HCT116 (cell line): ENCODE data around the gene SH3BP4.

Experiments used
- ATF3 ChIP-seq: IDR thresholded peaks from 2 replicates; pipeline ENCODE4 v1.6.1; 2012
- CTCF ChIP-seq, 3 experiments: fragments of 200-600 bp in 1 of 3; sonication (generic) in 1 of 3; IDR thresholded peaks in 2 of 3; conservative IDR thresholded peaks in 1 of 3; 2 replicates each; pipeline ENCODE4 v1.5.1; 2012 to 2017; ENCODE audit warnings: low read depth in 2 of 3, low read length in 2 of 3, antibody characterized with exemption in 1 of 3, borderline replicate concordance in 1 of 3, control low read depth in 1 of 3, mild to moderate bottlenecking in 1 of 3, mixed read lengths in 1 of 3, mixed run types in 1 of 3, moderate library complexity in 1 of 3; ENCODE audit not compliant: insufficient read depth in 1 of 3
- EZH2 ChIP-seq: fragments of 200-600 bp; sonication (generic); IDR thresholded peaks from 2 replicates; pipeline ENCODE4 v1.6.1; 2017; ENCODE audit warnings: antibody characterized with exemption, mixed run types
- EZH2phosphoT487 ChIP-seq: fragments of 200-600 bp; IDR thresholded peaks from 2 replicates; pipeline ENCODE4 v1.6.1; 2018; ENCODE audit warnings: antibody characterized with exemption, borderline replicate concordance
- MAX ChIP-seq: IDR thresholded peaks from 2 replicates; pipeline ENCODE4 v1.6.1; 2012
- POLR2A ChIP-seq: IDR thresholded peaks from 2 replicates; pipeline ENCODE4 v1.7.0; 2011; ENCODE audit warnings: borderline replicate concordance; ENCODE audit not compliant: insufficient read depth, insufficient read length; ENCODE audit errors: extremely low read depth
- POLR2AphosphoS5 ChIP-seq: IDR thresholded peaks from 2 replicates; pipeline ENCODE4 v1.6.1; 2011; ENCODE audit warnings: mild to moderate bottlenecking, low read depth, low read length, moderate library complexity
- RAD21 ChIP-seq: IDR thresholded peaks from 2 replicates; pipeline ENCODE4 v1.6.1; 2012; ENCODE audit warnings: low read depth, mild to moderate bottlenecking
- REST ChIP-seq: IDR thresholded peaks from 2 replicates; pipeline ENCODE4 v1.6.1; 2012; ENCODE audit warnings: low read depth

GRCh38 chr2:235048549-235048948, 96.7 kb downstream of the SH3BP4 start:
- no peak for TF ChIP-seq EZH2
- TF ChIP-seq POLR2A = no peak
- TF ChIP-seq EZH2phosphoT487 = no peak
- TF ChIP-seq CTCF (IDR thresholded peaks at IDR 0.05 in 2 of 3, conservative IDR thresholded peaks at IDR 0.05 in 1 of 3; ENCODE audit: borderline replicate concordance in 1 of 3, insufficient read depth in 1 of 3, low read depth in 2 of 3, low read length in 2 of 3) = no peak
- no peak for TF ChIP-seq REST
- no peak for TF ChIP-seq MAX
- no peak for TF ChIP-seq RAD21
- TF ChIP-seq POLR2AphosphoS5 = no peak
- TF ChIP-seq ATF3 = no peak
